ENCODE results near the gene PRTFDC1.
"Not testable (repeated sequence)": the region's sequence is repeated elsewhere in the genome, so short reads cannot be mapped to it uniquely, and the experiment has no call there.

PRTFDC1 gene

DNA sequence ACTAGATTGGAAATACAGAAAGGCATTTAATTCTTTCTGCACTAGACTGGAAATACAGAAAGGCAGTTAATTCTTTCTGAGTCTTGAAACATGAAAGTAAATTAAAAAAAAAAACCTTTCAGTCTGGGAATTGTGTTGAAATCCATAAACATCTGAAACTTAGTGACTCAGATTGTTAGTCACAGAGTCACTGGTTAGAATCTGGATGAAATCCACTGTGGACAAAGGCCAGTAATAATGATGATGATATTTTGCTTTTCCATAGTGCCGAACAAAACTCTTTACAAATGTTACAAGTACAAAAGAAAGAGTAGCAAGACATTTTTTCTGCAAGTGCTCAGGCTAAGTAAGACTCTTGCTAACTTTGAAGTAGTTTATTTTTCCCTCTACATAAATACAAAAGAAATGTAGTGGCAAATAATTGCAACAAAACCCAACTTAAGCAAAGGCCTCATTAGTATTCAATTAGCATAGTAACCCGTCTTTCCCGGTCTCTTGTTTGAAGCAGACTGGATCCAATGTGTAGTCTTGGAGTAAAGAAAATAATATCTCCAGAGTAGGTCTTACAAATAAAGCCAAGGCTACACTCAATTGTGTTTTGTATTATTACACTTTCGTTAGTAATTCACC is 5.8 kb upstream of the PRTFDC1 start:
- DNase-seq (ENCODE audit: insufficient read length, low spot score) (no peak), FAIRE-seq (no peak)
- TF ChIP-seq POU2F2 (IDR thresholded peaks at IDR 0.05; ENCODE audit: low read depth, low read length), result no peak
- TF ChIP-seq TAF1 (IDR thresholded peaks at IDR 0.05; ENCODE audit: low read depth, low read length), result no peak
- no peak for TF ChIP-seq POLR2AphosphoS5 (IDR thresholded peaks at IDR 0.05; ENCODE audit: low read depth, low read length)
- TF ChIP-seq PAX5 (IDR thresholded peaks at IDR 0.05; ENCODE audit: insufficient read depth, low read length, severe bottlenecking), result no peak
- no peak for TF ChIP-seq POLR2A (IDR thresholded peaks at IDR 0.05; ENCODE audit: low read depth, low read length)
- no peak for TF ChIP-seq SPI1 (IDR thresholded peaks at IDR 0.05; ENCODE audit: low read depth, low read length)

- FAIRE-seq; DNase-seq (ENCODE audit: insufficient read length, low spot score): not testable (repeated sequence)
Measured at GRCh38 chr10:24957624-24958051, 5.2 kb upstream of the PRTFDC1 start.

DNA sequence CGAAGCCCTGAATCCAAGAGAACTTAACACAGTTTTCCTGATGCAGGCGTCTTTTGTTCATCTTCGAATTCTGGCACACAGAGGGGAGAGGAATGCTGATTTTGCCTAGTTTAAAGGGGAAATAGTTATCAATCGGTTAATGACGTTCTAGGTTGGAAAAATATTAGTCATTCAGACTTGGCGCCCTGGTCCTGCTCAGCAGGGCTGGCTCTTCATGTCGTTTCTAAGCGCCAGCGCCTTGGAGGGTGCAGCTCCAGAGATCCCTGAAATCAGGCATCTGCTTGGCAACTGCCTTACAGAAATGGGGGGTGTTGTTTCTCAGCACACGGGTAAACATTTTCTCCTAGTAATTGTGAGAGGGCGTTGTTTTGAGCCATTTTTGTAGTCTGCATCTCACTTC is 1.3 kb upstream of the PRTFDC1 start:
- FAIRE-seq (no peak), DNase-seq (ENCODE audit: insufficient read length, low spot score) (no peak)
- TF ChIP-seq PAX5 (IDR thresholded peaks at IDR 0.05; ENCODE audit: insufficient read depth, low read length, severe bottlenecking), result no peak

GRCh38 chr10:24952707-24953645 is 570 bp upstream of the PRTFDC1 start:
- DNase-seq (ENCODE audit: insufficient read length, low spot score) (peak; percentile 50), FAIRE-seq (no peak)
- no peak for TF ChIP-seq POLR2A (IDR thresholded peaks at IDR 0.05; ENCODE audit: low read depth, low read length)
- TF ChIP-seq SPI1 (IDR thresholded peaks at IDR 0.05; ENCODE audit: low read depth, low read length), result no peak
- TF ChIP-seq POU2F2 (IDR thresholded peaks at IDR 0.05; ENCODE audit: low read depth, low read length), result no peak
- TF ChIP-seq TAF1 (IDR thresholded peaks at IDR 0.05; ENCODE audit: low read depth, low read length), result no peak
- no peak for TF ChIP-seq POLR2AphosphoS5 (IDR thresholded peaks at IDR 0.05; ENCODE audit: low read depth, low read length)
- no peak for TF ChIP-seq PAX5 (IDR thresholded peaks at IDR 0.05; ENCODE audit: insufficient read depth, low read length, severe bottlenecking)

DNA sequence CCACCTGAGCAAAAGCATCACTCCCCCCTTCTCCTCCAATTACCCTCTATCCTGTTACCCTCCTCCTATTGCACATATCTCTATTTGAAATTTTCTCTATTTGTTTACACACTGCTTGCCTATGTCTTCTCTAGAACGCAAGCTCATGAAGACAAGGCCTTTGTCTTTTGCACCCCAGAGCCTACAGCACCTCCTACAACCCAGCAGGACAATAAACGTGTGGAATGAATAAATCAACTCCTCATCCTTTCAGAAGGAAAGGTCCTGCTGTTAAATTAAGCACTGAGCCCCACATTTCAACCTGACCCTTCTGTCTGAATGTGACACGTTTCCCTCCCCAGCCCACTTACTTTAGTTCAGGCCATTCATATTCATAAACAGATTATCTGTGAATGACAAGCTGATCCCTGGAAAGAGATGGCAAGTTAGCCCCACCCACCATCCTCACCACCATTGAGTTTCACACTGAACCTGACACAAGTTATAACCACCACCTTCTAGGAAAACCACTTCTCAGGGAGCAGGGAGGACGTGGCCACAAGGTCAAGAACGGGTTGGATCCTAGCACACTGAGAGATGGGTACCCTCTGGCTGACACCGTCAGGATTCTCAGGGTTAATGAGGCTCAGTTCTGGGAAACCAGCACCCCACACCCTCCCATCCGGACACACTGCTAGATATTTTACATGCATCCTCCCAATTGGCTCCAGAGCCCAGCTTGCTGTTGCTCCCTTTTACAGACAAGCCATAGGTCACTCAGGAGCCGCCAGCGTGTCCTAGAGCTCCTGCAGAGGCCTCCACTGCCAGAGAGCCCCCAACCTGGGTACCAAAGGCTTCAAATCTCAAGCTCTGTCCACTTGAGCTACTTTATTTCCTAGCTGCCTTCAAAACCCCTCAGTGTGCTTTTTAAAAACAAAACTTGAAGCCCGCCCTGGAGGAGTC is 934 bp downstream of the PRTFDC1 start:
- DNase-seq (ENCODE audit: insufficient read length, low spot score) (no peak), FAIRE-seq (peak; percentile 28)
- TF ChIP-seq POLR2AphosphoS5 (IDR thresholded peaks at IDR 0.05; ENCODE audit: low read depth, low read length) (no peak), POLR2A (IDR thresholded peaks at IDR 0.05; ENCODE audit: low read depth, low read length) (no peak), PAX5 (IDR thresholded peaks at IDR 0.05; ENCODE audit: insufficient read depth, low read length, severe bottlenecking) (no peak), POU2F2 (IDR thresholded peaks at IDR 0.05; ENCODE audit: low read depth, low read length) (no peak), SPI1 (IDR thresholded peaks at IDR 0.05; ENCODE audit: low read depth, low read length) (no peak), TAF1 (IDR thresholded peaks at IDR 0.05; ENCODE audit: low read depth, low read length) (no peak)

GRCh38 chr10:24950439-24950838 is 2.0 kb downstream of the PRTFDC1 start:
- FAIRE-seq (no peak), DNase-seq (ENCODE audit: insufficient read length, low spot score) (no peak)
- TF ChIP-seq TAF1 (IDR thresholded peaks at IDR 0.05; ENCODE audit: low read depth, low read length) (no peak), PAX5 (IDR thresholded peaks at IDR 0.05; ENCODE audit: insufficient read depth, low read length, severe bottlenecking) (no peak)

DNA sequence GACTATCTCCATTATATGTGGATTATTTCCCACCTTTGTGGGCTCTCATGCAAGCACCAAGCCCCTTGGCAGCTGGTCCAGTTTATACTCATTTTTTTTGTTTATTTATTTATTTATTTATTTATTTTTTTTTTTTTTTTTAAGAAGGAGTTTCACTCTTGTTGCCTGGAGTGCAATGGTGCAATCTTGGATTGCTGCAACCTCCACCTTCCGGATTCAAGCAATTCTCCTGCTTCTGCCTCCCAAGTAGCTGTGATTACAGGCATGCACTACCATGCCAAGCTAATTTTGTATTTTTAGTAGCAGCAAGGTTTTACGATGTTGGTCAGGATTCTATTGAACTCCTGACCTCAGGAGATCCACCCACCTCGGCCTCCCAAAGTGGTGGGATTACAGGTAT is 2.8 kb downstream of the PRTFDC1 start:
- TF ChIP-seq TAF1 (IDR thresholded peaks at IDR 0.05; ENCODE audit: low read depth, low read length) (no peak), PAX5 (IDR thresholded peaks at IDR 0.05; ENCODE audit: insufficient read depth, low read length, severe bottlenecking) (no peak), POU2F2 (IDR thresholded peaks at IDR 0.05; ENCODE audit: low read depth, low read length) (no peak), POLR2AphosphoS5 (IDR thresholded peaks at IDR 0.05; ENCODE audit: low read depth, low read length) (no peak), SPI1 (IDR thresholded peaks at IDR 0.05; ENCODE audit: low read depth, low read length) (no peak), POLR2A (IDR thresholded peaks at IDR 0.05; ENCODE audit: low read depth, low read length) (no peak)
- no peak for FAIRE-seq
- DNase-seq (ENCODE audit: insufficient read length, low spot score), result no peak

GRCh38 chr10:24947304-24948097 is 4.9 kb downstream of the PRTFDC1 start:
- FAIRE-seq, result no peak
- DNase-seq (ENCODE audit: insufficient read length, low spot score), result no peak
- TF ChIP-seq SPI1 (IDR thresholded peaks at IDR 0.05; ENCODE audit: low read depth, low read length) (no peak), TAF1 (IDR thresholded peaks at IDR 0.05; ENCODE audit: low read depth, low read length) (no peak), POU2F2 (IDR thresholded peaks at IDR 0.05; ENCODE audit: low read depth, low read length) (no peak), POLR2A (IDR thresholded peaks at IDR 0.05; ENCODE audit: low read depth, low read length) (no peak), POLR2AphosphoS5 (IDR thresholded peaks at IDR 0.05; ENCODE audit: low read depth, low read length) (no peak), PAX5 (IDR thresholded peaks at IDR 0.05; ENCODE audit: insufficient read depth, low read length, severe bottlenecking) (no peak)
